Measurements from ENCODE around the gene SBF1.

- TF ChIP-seq POLR2AphosphoS5 (IDR thresholded peaks at IDR 0.05) (no peak), CTCF (IDR thresholded peaks at IDR 0.05; ENCODE audit: poor library complexity, severe bottlenecking) (no peak)
These were observed 59.4 kb downstream of the SBF1 start for GRCh38 chr22:50415426-50415825.
